Upper lobe of left lung (tissue), 4 donors: ENCODE results near the gene LGALS3.

Source experiments
- POLR2A ChIP-seq, 4 donors: fragments of 450-650 bp; IDR thresholded peaks; one replicate each; pipeline ENCODE4 v1.5.1; 2016 to 2017; ENCODE audit warnings: antibody characterized with exemption in 4 of 4, mild to moderate bottlenecking in 2 of 4
- TF ChIP-seq, protein P1 (sequence below), 6 experiments: fragments of 450-650 bp in 4 of 6; fragments of 200-600 bp in 2 of 6; sonication (generic) in 2 of 6; IDR thresholded peaks; one replicate each; pipeline ENCODE4 v1.5.1; 2016 to 2019; ENCODE audit warnings: antibody characterized with exemption in 6 of 6

GRCh38 chr14:55086938-55087337 is 42.1 kb upstream of the LGALS3 start:
- TF ChIP-seq, protein P1, sequence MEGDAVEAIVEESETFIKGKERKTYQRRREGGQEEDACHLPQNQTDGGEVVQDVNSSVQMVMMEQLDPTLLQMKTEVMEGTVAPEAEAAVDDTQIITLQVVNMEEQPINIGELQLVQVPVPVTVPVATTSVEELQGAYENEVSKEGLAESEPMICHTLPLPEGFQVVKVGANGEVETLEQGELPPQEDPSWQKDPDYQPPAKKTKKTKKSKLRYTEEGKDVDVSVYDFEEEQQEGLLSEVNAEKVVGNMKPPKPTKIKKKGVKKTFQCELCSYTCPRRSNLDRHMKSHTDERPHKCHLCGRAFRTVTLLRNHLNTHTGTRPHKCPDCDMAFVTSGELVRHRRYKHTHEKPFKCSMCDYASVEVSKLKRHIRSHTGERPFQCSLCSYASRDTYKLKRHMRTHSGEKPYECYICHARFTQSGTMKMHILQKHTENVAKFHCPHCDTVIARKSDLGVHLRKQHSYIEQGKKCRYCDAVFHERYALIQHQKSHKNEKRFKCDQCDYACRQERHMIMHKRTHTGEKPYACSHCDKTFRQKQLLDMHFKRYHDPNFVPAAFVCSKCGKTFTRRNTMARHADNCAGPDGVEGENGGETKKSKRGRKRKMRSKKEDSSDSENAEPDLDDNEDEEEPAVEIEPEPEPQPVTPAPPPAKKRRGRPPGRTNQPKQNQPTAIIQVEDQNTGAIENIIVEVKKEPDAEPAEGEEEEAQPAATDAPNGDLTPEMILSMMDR (IDR thresholded peaks at IDR 0.05): no peak
- no peak for TF ChIP-seq POLR2A (IDR thresholded peaks at IDR 0.05)
